Hepatocyte (in vitro differentiated cells): ENCODE data around the gene CLCF1.

Source experiments
- EZH2 ChIP-seq: fragments of 200-600 bp; sonication (generic); IDR thresholded peaks from 2 replicates; pipeline ENCODE4 v1.6.1; 2016; ENCODE audit warnings: antibody characterized with exemption, mild to moderate bottlenecking, borderline replicate concordance
- EZH2phosphoT487 ChIP-seq: fragments of 200-600 bp; sonication (generic); IDR thresholded peaks from one replicate; pipeline ENCODE4 v1.6.1; 2018; ENCODE audit warnings: antibody characterized with exemption, mild to moderate bottlenecking, low read depth, moderate library complexity; ENCODE audit not compliant: unreplicated experiment, severe bottlenecking
- TF ChIP-seq, protein P1 (sequence below): fragments of 200-600 bp; sonication (generic); IDR thresholded peaks from 2 replicates; pipeline ENCODE4 v1.5.1; 2016; ENCODE audit warnings: antibody characterized with exemption, mild to moderate bottlenecking; ENCODE audit not compliant: poor library complexity

DNA sequence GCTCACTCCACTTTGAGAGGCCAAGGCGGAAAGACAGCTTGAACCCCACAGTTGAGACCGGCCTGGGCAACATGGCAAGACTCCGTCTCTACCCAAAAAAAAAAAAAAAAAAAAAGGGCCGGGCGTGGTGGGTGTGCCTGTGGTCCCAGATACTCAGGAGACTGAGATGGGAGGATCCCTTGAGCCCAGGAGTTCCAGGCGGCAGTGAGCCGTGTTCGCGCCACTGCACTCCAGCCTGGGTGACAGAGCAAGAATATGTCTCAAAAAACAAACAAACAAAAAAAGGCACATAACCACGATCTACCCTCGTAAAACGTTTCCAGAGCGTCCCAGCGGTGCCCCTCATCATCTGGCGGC lies 17.5 kb upstream of the CLCF1 start:
- TF ChIP-seq, protein P1, sequence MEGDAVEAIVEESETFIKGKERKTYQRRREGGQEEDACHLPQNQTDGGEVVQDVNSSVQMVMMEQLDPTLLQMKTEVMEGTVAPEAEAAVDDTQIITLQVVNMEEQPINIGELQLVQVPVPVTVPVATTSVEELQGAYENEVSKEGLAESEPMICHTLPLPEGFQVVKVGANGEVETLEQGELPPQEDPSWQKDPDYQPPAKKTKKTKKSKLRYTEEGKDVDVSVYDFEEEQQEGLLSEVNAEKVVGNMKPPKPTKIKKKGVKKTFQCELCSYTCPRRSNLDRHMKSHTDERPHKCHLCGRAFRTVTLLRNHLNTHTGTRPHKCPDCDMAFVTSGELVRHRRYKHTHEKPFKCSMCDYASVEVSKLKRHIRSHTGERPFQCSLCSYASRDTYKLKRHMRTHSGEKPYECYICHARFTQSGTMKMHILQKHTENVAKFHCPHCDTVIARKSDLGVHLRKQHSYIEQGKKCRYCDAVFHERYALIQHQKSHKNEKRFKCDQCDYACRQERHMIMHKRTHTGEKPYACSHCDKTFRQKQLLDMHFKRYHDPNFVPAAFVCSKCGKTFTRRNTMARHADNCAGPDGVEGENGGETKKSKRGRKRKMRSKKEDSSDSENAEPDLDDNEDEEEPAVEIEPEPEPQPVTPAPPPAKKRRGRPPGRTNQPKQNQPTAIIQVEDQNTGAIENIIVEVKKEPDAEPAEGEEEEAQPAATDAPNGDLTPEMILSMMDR, result no peak
- TF ChIP-seq EZH2 (no peak), EZH2phosphoT487 (no peak)
